HuH-7.5 (cell line): ENCODE results near the gene DHRS11.

ENCODE experiments used
- DNase-seq: peaks from one replicate; pipeline ENCODE4 v3.0.0; 2011; ENCODE audit warnings: low spot score

Gene DHRS11

DNA sequence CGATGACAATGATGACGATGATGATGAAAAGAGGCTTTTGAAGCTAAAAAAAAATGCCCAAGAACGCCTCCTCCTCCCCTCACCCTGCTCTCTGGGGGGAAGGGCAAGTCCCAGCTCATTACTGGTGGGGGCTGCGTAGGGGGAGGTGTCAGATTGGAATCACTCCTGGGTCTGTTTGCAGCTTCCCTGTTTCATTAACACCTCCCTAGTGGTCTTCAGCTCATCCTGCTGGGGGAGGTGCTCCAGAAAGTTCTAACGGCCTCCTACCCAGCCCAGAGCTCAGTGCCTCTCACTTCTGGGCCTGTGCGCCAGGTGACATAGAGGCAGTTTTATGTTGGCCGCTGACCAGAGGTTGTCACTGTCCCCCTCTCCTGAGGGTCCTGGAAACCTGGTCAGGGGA lies 22.4 kb downstream of the DHRS11 start:
- DNase-seq, result no peak

GRCh38 chr17:36614933-36615332 lies 23.3 kb downstream of the DHRS11 start:
- no peak for DNase-seq

DNA sequence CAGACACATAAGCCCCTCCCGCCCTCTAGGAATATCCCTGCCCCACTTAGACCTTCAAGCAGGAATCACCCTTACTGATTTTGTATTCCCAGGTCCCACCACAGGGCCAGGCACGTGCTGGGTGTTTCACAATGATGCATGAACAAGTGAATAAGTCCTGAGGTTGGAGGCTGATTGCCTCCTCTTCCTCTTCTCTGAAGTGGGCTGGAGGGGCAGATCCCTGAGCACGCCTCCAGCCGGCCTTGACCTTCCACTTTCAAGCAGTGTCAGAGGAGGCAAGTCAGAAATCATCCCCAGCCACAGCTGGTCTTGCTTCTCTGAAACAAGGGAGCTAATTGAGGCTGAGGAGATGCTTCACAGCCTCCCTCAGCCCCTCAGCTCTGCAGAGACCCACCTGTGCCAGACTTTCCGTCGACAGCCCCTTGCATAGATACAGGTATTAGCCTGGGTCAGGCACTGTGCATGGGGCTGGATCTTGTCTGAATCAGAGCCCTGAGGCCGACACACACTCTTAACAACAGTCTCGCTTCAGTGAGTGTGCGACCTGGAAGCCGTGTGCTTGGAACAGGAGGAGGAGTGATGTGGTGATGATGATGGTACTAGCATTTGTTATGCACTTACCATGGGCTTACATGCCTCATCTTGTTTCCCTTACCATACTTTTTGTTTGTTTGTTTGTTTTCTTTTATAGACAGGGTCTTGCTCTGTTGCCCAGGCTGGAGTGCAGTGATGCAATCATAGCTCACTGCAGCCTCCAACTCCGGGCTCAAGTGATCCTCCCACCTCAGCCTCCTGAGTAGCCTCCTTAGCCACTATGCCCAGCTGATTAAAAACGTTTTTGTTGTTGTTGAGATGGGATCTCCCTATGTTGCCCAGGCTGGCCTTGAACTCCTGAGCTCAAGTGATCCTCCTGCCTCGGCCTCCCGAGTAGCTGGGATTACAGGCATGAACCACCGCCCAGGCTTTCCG lies 24.7 kb downstream of the DHRS11 start:
- no peak for DNase-seq

DNA sequence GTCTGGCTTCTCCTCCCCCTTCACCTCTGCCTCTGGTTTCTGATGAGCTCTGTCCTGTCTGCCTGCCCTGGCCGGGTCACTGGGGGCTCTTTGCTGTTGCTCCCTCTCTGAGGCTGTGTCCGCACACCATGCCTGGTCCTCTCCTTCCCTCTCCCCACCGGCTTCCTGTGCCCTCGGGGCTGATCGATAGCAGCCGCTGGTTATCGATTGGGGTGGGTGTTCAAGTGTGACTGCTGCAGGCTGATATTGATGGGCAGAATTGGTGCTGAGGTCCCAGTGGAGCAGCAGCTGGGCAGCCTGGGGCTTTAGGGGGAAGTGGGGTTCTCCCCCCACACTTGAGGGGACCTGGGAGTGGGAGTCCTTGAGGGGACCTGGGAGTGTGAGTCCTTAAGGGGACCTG lies 26.1 kb downstream of the DHRS11 start:
- DNase-seq, result no peak

DNA sequence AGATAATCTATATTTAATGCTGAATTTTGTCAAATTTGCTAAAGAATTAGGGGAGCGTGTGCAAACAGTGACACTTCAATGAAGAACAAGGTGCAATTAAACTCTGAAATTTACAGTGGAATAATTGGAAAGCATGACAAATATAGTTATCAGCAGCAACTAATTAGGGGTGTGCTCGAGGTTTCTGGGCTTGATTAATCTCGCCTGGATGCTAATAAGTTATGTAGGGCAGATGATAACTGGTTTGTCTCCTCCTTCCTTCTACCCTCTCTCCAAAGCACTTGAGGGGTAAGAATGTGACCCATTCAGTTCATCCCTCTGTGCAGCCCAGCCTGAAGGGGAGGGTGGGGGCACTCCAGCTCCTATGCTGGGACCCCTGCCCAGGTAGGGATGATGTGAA lies 31.6 kb downstream of the DHRS11 start:
- no peak for DNase-seq

DNA sequence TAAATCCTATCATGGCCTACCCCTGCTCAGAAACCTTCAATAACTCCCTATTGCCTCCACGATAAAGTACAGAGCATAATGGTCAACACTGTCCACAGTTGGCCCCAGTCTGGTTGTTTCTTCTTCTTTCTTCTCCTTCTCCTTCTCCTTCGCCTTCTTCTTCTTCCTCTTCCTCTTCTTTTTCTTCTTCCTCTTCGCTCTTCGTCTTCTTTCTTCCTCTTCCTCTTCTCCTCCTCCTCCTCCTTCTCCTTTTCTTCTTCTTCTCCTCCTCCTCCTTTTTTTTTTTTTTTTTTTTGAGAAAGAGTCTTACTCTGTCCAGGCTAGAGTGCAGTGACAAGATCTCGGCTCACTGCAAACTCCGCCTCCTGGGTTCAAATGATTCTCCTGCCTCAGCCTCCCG lies 33.5 kb downstream of the DHRS11 start:
- no peak for DNase-seq

DNA sequence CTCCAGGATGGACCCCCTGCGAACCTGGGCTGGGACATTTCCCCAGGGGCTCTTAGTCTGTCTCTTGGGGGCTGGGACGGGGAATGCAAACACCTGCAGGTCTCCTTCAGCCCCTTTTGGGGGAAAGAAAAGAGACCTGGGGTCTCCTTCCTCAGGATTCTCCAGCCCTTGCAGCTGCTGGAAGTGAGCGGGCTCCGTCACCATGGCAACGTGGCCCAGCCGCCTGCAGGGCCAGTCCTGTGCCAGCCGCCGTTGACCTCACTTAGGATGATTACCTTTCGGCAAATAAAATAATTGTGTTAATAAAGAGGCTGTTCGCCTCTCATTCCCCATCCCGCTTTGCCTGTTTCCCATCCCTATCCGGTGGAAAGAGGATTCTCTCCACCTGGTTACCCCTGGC lies 35.4 kb downstream of the DHRS11 start:
- no peak for DNase-seq

- no peak for DNase-seq
These were observed 36.9 kb downstream of the DHRS11 start for GRCh38 chr17:36628576-36628975.

- DNase-seq, result peak; percentile 74
These were observed 37.7 kb downstream of the DHRS11 start for GRCh38 chr17:36629252-36629847.

- DNase-seq, result no peak
These were observed 38.4 kb downstream of the DHRS11 start for GRCh38 chr17:36629970-36630502.

DNA sequence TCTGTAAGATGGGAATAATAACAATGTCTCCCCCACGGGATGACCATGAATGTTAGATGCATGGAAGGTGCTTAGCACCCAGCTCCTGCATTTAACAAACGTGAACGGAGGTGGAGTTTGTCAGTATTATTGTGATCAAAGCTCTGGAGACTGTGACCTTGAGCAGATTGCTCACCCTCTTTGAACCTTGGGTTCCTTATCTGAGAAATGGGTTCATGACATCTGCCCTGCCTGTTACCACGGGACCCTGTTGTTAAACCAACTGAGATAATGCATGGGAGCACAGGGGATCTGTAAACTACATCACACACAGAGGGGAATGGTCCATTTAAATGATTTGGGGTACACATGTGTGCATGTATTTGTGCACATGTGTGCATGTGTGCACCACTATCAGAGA lies 39.3 kb downstream of the DHRS11 start:
- no peak for DNase-seq

DNA sequence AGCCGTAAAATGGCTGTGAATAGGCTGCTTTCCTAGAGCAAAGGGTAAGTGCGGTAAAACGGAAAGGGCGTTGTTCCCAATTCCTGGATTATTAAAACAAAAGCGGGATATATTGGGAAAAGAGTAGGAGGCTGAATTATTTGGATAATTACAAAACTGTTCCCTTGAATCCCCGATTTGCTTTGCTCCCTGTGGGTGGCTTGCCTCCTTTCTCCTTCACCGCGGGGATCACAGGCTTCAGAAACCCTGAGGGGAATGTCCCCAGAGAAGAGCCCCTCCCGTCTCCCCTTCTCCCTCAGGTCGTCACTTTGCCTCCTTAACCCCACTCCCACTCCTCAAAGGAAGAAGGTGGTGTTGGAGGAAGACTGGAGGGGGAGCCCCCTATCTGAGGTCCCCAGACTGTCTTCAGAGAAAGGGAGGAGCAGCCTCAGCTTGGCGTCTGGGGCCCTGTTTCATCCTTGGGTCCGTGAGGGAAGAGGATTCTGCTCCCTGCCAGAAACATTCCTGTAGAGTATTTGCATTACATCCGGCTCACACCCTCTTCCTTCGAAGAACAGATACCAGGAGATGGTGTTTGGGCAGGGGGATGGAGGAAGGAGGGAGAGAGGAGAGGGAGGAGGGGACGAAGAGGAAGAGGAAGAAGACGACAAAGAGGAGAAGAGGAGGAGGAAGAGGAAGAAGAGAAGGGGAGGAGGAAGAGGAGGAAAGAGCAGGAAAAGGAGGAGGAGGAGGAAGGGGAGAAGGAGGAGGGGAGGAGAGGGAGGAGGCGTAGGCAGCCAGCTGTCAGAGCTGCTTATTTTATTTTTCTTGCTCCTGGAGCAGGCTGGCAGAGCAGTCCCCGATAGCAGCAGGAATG lies 41.5 kb downstream of the DHRS11 start:
- DNase-seq, result no peak

DNA sequence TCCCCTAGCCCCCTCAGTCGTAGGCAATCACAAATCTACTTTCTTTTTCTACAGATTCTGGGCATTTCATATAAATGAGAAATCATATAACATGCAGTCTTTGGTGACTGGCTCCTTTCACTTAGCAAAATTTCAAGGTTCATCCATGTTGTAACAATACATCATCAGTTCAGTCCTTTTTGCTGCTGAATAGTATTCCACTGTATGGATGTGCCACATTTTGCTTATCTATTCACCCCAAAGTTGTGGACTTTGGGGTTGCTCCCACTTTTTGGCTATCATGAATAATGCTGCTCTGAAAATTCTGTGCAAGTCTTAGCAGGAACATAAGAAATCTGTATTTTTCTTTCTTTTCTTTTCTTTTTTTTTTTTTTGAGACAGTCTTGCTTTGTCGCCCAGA lies 48.7 kb downstream of the DHRS11 start:
- DNase-seq, result no peak

GRCh38 chr17:36640836-36641235 lies 49.2 kb downstream of the DHRS11 start:
- DNase-seq, result no peak

DNA sequence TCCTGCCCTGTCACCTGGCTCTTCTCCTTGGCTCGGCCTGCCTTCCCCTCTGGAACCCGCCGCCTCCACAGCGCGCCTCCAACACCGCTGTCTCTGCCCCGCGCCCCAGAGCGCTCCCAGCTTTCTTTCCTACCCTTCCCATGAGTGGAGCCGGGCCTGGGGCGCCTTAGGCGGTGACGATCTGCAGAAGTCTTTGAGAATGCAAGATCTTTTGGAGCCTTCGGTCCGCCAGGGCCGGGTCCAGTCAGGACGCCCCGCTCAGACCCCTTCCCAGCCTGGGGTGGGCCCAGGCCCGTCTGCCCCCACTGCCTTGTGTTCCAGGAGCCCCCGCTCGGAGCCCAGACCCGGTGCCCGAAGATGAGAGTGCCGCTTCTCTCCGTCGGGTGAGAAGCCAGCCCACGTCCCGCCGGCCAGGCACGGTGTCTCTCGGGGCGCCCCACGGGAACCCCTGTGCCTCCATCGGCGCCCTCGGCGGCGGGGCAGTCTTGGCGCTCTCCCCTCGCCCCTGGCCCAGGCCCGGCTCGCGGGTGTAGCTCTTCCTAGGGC lies 49.7 kb downstream of the DHRS11 start:
- DNase-seq, result no peak

GRCh38 chr17:36641877-36642845 lies 50.5 kb downstream of the DHRS11 start:
- no peak for DNase-seq

DNA sequence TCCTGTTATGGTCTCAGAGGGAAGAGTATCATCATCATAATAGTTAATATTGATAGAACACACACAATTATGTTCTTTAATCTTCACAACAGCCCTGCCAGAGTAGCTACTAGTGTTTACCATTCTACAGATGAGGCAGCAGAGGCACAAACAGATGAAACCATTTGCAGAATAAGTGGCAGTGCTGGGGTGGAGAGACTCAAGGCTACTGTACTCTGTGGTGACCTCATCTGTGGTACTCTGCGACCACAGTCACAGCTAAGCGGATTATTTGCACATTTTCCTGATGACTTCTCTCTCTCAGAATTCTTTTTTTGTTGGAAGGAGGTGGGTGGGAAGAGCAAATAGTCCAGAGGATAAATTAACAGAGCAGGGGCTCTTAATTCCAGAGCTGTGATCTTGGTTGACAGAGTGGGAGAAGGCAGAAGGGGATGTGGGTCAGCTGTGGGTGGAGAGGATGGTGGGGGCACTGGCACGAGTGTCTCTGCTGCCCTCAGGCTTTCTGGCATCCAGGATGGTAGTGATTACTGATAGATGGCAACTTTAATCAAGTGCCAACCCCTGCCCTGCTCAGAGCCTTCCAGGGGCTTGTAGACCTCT lies 51.5 kb downstream of the DHRS11 start:
- DNase-seq, result no peak

GRCh38 chr17:36645422-36645821 lies 53.7 kb downstream of the DHRS11 start:
- no peak for DNase-seq

- no peak for DNase-seq
These were observed 56.0 kb downstream of the DHRS11 start for GRCh38 chr17:36647636-36648035.

GRCh38 chr17:36650096-36650775 lies 58.6 kb downstream of the DHRS11 start:
- DNase-seq, result no peak
